ENCODE measurements around the gene MYO9B. TPM values are rescaled to one million over a fixed set of nuclear protein-coding genes. Genes with fewer than 3 reads are reported as not detected.
"Not testable (repeated sequence)": the region's sequence is repeated elsewhere in the genome, so short reads cannot be mapped to it uniquely, and the experiment has no call there.

The MYO9B gene
- total and polyA plus RNA-seq, 4 donors: 27.9 to 124 (median 68.8) TPM

GRCh38 chr19:17136021-17136420, 60.4 kb downstream of the MYO9B start:
- H3K27me3 ChIP-seq (ENCODE audit: control insufficient read depth, insufficient read depth, low read length): no peaks in the 10 kb centered on the region
- H3K4me1 ChIP-seq (ENCODE audit: control insufficient read depth, insufficient read depth, low read length): peaks cover 22% of the 10 kb centered on the region
- no peak overlapping the region for H3K4me3 ChIP-seq (ENCODE audit: low read depth, low read length)
- no peaks in the 10 kb centered on the region for H3K9me3 ChIP-seq (ENCODE audit: control insufficient read depth, insufficient read depth, low read length)
- 42% methylated on average over 9 of the region's 9 CpGs for WGBS (ENCODE audit: insufficient coverage)
- peaks cover 1% of the 10 kb centered on the region for H3K36me3 ChIP-seq (ENCODE audit: control insufficient read depth, insufficient read depth, low read length)
- DNase-seq (ENCODE audit: low read depth in 4 of 6, low spot score in 6 of 6): no peak
- H3K27ac ChIP-seq (ENCODE audit: low read depth, low read length): peak overlapping the region; percentile 85

GRCh38 chr19:17136617-17137016, 61.0 kb downstream of the MYO9B start:
- DNase-seq (ENCODE audit: low read depth in 4 of 6, low spot score in 6 of 6): no peak
- Histone ChIP-seq H3K27me3 (ENCODE audit: control insufficient read depth, insufficient read depth, low read length) (no peaks in the 10 kb centered on the region), H3K4me1 (ENCODE audit: control insufficient read depth, insufficient read depth, low read length) (peaks cover 22% of the 10 kb centered on the region), H3K27ac (ENCODE audit: low read depth, low read length) (peak overlapping the region; percentile 85), H3K4me3 (ENCODE audit: low read depth, low read length) (no peak overlapping the region), H3K36me3 (ENCODE audit: control insufficient read depth, insufficient read depth, low read length) (peaks cover 5% of the 10 kb centered on the region), H3K9me3 (ENCODE audit: control insufficient read depth, insufficient read depth, low read length) (no peaks in the 10 kb centered on the region)
- 91% methylated on average over 4 of the region's 11 CpGs for WGBS (ENCODE audit: insufficient coverage)

- DNase-seq (ENCODE audit: low read depth in 4 of 6, low spot score in 6 of 6): no peak
- Histone ChIP-seq H3K4me3 (ENCODE audit: low read depth, low read length) (no peak overlapping the region), H3K36me3 (ENCODE audit: control insufficient read depth, insufficient read depth, low read length) (peaks cover 5% of the 10 kb centered on the region), H3K27ac (ENCODE audit: low read depth, low read length) (no peak overlapping the region), H3K9me3 (ENCODE audit: control insufficient read depth, insufficient read depth, low read length) (no peaks in the 10 kb centered on the region), H3K4me1 (ENCODE audit: control insufficient read depth, insufficient read depth, low read length) (peaks cover 22% of the 10 kb centered on the region), H3K27me3 (ENCODE audit: control insufficient read depth, insufficient read depth, low read length) (no peaks in the 10 kb centered on the region)
- whole genome bisulfite sequencing (ENCODE audit: insufficient coverage): 94% methylated on average over 10 of the region's 10 CpGs
Observed at GRCh38 chr19:17137417-17137816, 61.8 kb downstream of the MYO9B start.

GRCh38 chr19:17138052-17138846, 62.7 kb downstream of the MYO9B start:
- 88% methylated on average over 5 of the region's 10 CpGs for WGBS (ENCODE audit: insufficient coverage)
- H3K9me3 ChIP-seq (ENCODE audit: control insufficient read depth, insufficient read depth, low read length); DNase-seq (ENCODE audit: low read depth in 4 of 6, low spot score in 6 of 6); H3K27me3 ChIP-seq (ENCODE audit: control insufficient read depth, insufficient read depth, low read length); H3K27ac ChIP-seq (ENCODE audit: low read depth, low read length); H3K4me3 ChIP-seq (ENCODE audit: low read depth, low read length); H3K36me3 ChIP-seq (ENCODE audit: control insufficient read depth, insufficient read depth, low read length): not testable (repeated sequence)
- H3K4me1 ChIP-seq (ENCODE audit: control insufficient read depth, insufficient read depth, low read length): peaks cover 22% of the 10 kb centered on the region

- Histone ChIP-seq H3K4me1 (ENCODE audit: control insufficient read depth, insufficient read depth, low read length) (peaks cover 22% of the 10 kb centered on the region), H3K36me3 (ENCODE audit: control insufficient read depth, insufficient read depth, low read length) (peaks cover 5% of the 10 kb centered on the region), H3K27ac (ENCODE audit: low read depth, low read length) (no peak overlapping the region), H3K4me3 (ENCODE audit: low read depth, low read length) (no peak overlapping the region), H3K9me3 (ENCODE audit: control insufficient read depth, insufficient read depth, low read length) (no peaks in the 10 kb centered on the region), H3K27me3 (ENCODE audit: control insufficient read depth, insufficient read depth, low read length) (no peaks in the 10 kb centered on the region)
- no peak for DNase-seq (ENCODE audit: low read depth in 4 of 6, low spot score in 6 of 6)
- 92% methylated on average over 9 of the region's 10 CpGs for WGBS (ENCODE audit: insufficient coverage)
Observed at GRCh38 chr19:17138937-17139598, 63.5 kb downstream of the MYO9B start.

- H3K36me3 ChIP-seq (ENCODE audit: control insufficient read depth, insufficient read depth, low read length): peaks cover 40% of the 10 kb centered on the region
- H3K27ac ChIP-seq (ENCODE audit: low read depth, low read length); H3K4me3 ChIP-seq (ENCODE audit: low read depth, low read length); H3K27me3 ChIP-seq (ENCODE audit: control insufficient read depth, insufficient read depth, low read length); H3K9me3 ChIP-seq (ENCODE audit: control insufficient read depth, insufficient read depth, low read length); DNase-seq (ENCODE audit: low read depth in 4 of 6, low spot score in 6 of 6); H3K4me1 ChIP-seq (ENCODE audit: control insufficient read depth, insufficient read depth, low read length): not testable (repeated sequence)
- WGBS (ENCODE audit: insufficient coverage): 95% methylated on average over 9 of the region's 13 CpGs
Observed at GRCh38 chr19:17144771-17145170, 69.2 kb downstream of the MYO9B start.

- Histone ChIP-seq H3K9me3 (ENCODE audit: control insufficient read depth, insufficient read depth, low read length) (no peaks in the 10 kb centered on the region), H3K36me3 (ENCODE audit: control insufficient read depth, insufficient read depth, low read length) (peaks cover 48% of the 10 kb centered on the region), H3K4me3 (ENCODE audit: low read depth, low read length) (no peak overlapping the region), H3K27me3 (ENCODE audit: control insufficient read depth, insufficient read depth, low read length) (no peaks in the 10 kb centered on the region), H3K27ac (ENCODE audit: low read depth, low read length) (no peak overlapping the region), H3K4me1 (ENCODE audit: control insufficient read depth, insufficient read depth, low read length) (peaks cover 6% of the 10 kb centered on the region)
- 98% methylated on average over 6 of the region's 7 CpGs for WGBS (ENCODE audit: insufficient coverage)
- no peak for DNase-seq (ENCODE audit: low read depth in 4 of 6, low spot score in 6 of 6)
Observed at GRCh38 chr19:17145546-17146497, 70.2 kb downstream of the MYO9B start.

GRCh38 chr19:17148130-17148529, 72.6 kb downstream of the MYO9B start:
- Histone ChIP-seq H3K27me3 (ENCODE audit: control insufficient read depth, insufficient read depth, low read length) (no peaks in the 10 kb centered on the region), H3K4me1 (ENCODE audit: control insufficient read depth, insufficient read depth, low read length) (peaks cover 6% of the 10 kb centered on the region), H3K4me3 (ENCODE audit: low read depth, low read length) (no peak overlapping the region), H3K9me3 (ENCODE audit: control insufficient read depth, insufficient read depth, low read length) (no peaks in the 10 kb centered on the region), H3K36me3 (ENCODE audit: control insufficient read depth, insufficient read depth, low read length) (peaks cover 55% of the 10 kb centered on the region), H3K27ac (ENCODE audit: low read depth, low read length) (no peak overlapping the region)
- DNase-seq (ENCODE audit: low read depth in 4 of 6, low spot score in 6 of 6): no peak
- 100% methylated on average over 5 of the region's 5 CpGs for WGBS (ENCODE audit: insufficient coverage)

- no peak for DNase-seq (ENCODE audit: low read depth in 4 of 6, low spot score in 6 of 6)
- WGBS (ENCODE audit: insufficient coverage): 88% methylated on average over 11 of the region's 13 CpGs
- H3K4me1 ChIP-seq (ENCODE audit: control insufficient read depth, insufficient read depth, low read length): peaks cover 6% of the 10 kb centered on the region
- no peaks in the 10 kb centered on the region for H3K9me3 ChIP-seq (ENCODE audit: control insufficient read depth, insufficient read depth, low read length)
- peaks cover 67% of the 10 kb centered on the region for H3K36me3 ChIP-seq (ENCODE audit: control insufficient read depth, insufficient read depth, low read length)
- no peak overlapping the region for H3K27ac ChIP-seq (ENCODE audit: low read depth, low read length)
- H3K4me3 ChIP-seq (ENCODE audit: low read depth, low read length): no peak overlapping the region
- no peaks in the 10 kb centered on the region for H3K27me3 ChIP-seq (ENCODE audit: control insufficient read depth, insufficient read depth, low read length)
Observed at GRCh38 chr19:17149393-17150135, 74.0 kb downstream of the MYO9B start.

All from spinal cord (tissue), 10 donors.